Fibroblast of villous mesenchyme (primary cell): ENCODE data around the gene TMEM39A. TPM values are rescaled to one million over a fixed set of nuclear protein-coding genes. Genes with fewer than 3 reads are reported as not detected.
A peak's percentile ranks its signal among the peaks of the same experiment; 100 is the strongest.

Source experiments
- DNase-seq: peaks from one replicate; pipeline ENCODE4 v3.0.0-alpha.2; 2010; ENCODE audit warnings: low read depth
- H3K4me3 ChIP-seq: 2 replicates; pipeline ENCODE4 v1.5.1; 2011; ENCODE audit warnings: low read depth, mild to moderate bottlenecking, low read length
- CTCF ChIP-seq: IDR thresholded peaks from 2 replicates; pipeline ENCODE4 v1.5.1; 2012; ENCODE audit warnings: low read depth, mild to moderate bottlenecking, low read length; ENCODE audit not compliant: insufficient read depth
- total RNA-seq: library from RNA; depleted of rRNA; stranded (reverse); fragments of >200 nt; gene quantifications from 2 replicates; pipeline ENCODE4 v1.2.3, GENCODE V29; 2012

Gene TMEM39A
- total RNA-seq: 72.2 and 88.5 TPM in 2 replicates

GRCh38 chr3:119463171-119464169, at the start of gene TMEM39A:
Gene TMEM39A (minus strand): TSS chr3:119463615. CDS start chr3:119462074, 1,541 bp downstream.
- TF ChIP-seq CTCF: no peak
- H3K4me3 ChIP-seq: peak within 1 kb of the TSS; percentile 100
- peak; percentile 98 for DNase-seq

- H3K4me3 ChIP-seq: no peak overlapping the region
- DNase-seq: no peak
- no peak for TF ChIP-seq CTCF
Observed at GRCh38 chr3:119510690-119511089, 47.3 kb upstream of the TMEM39A start.

- no peak for DNase-seq
Observed at GRCh38 chr3:119508172-119508845, 44.9 kb upstream of the TMEM39A start.

GRCh38 chr3:119507404-119507803, 44.0 kb upstream of the TMEM39A start:
- no peak for DNase-seq
- TF ChIP-seq CTCF: no peak
- H3K4me3 ChIP-seq: no peak overlapping the region

More at GRCh38 chr3:119508172-119508845, 44.9 kb upstream of the TMEM39A start:
- no peak for TF ChIP-seq CTCF
- no peak overlapping the region for H3K4me3 ChIP-seq

- no peak overlapping the region for H3K4me3 ChIP-seq
- no peak for TF ChIP-seq CTCF
- no peak for DNase-seq
Observed at GRCh38 chr3:119506631-119507030, 43.2 kb upstream of the TMEM39A start.

DNA sequence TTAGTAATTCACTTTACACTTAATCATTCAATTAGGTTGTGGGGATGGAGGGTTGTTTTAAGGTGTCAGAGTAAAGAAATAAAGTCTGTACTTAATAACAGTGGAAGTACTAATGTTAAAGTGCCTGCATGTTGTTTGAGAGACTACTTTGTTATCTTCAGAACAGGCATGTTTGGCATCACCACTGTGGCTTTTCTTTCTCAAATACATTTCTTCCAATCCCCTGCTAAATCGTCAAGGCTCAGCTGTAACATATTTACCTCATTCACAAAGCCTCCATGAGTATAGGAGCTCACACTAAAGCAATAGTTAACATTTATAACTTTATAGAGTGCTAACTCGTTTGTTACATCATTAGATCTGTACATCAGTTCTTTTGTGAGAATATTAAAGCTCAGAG, 37.5 kb upstream of the TMEM39A start:
- TF ChIP-seq CTCF: no peak
- peak; percentile 33 for DNase-seq
- H3K4me3 ChIP-seq: peak overlapping the region; percentile 98
